ENCODE measurements around the gene PLXNA1.

PLXNA1 gene

DNA sequence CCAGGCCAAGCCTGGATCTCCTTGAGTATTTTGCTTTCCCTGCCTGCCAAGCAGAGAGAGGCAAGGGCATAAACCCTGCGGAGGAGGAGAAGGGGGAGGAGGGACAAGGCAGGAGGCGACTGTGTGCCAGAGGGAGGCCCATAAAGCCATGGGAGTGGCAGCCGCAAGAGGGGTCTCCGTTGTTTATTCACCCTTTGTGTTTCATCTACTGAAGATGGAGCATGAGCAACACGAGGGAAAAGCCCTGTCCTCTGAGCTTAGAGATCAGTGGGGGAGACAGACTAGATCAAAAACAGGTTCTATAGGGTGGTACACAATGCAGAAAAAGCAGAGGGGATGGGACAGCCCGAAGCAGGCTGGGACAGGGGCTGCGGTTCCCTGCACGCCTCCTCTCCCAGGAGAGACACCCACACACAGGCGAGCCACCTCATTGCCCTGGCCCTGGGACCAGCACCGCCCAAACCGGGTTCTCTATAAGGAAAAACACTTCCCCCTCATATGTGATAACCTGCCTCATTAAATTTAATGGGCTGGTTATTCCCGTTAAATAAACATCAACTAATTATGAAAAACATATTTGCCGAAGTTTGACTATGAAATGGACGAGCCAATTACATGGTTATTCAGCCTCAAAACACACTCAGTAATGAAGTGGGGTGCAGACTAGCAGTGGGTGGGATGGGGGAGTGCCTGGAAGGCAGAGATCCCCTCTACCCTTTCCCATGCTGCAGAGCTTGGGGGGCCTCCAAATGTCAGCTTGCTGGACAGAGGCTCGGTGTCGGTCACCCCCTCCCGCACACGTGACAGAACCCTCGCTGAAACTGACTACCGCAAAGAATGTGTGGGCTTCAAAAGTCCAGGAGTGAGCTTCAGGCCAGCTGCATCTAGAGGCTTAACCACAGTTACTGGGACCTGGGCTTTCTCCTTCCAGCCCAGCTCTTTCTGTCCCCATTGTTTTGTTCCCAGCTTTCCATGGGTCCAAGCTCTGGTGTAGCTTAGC, 14.2 kb upstream of the PLXNA1 start:
- no peak for DNase-seq

DNA sequence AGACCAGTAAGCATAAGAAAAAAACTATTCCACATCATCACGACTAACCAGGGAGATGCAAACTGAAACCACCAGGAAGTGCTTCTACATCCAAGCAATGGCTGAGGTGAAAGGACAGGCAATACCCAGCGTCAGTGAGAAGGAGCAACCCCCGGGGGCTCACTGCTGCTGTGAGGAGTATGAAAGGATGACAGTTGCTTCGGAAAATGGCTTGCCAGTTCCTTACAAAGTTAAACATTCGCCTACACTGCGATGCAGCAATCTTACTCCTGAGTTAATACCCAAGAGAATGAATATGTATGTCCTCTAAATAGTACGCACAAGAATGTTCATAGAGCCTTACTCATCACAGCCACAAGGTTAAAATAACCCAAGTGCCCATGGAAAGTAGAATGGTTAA, 13.3 kb upstream of the PLXNA1 start:
- DNase-seq: no peak

DNA sequence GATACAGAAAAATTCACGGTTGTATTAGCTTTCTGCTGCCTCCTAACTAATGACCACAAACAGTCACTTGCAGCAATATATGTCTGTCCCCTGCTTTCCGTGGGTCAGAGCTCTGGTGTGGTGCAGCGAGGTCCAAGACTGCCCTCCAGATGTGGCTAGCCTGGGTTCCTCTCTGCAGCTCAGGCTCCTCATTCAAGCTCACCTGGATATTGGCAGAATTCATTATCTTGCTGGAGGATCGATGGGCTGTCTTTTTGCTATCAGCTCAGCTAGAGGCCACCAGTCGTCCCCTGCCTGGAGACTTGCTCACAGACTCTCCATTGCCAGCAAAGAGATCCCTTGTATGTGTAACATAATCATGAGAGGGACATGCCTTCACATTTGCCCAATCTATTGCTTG, 12.8 kb upstream of the PLXNA1 start:
- no peak for DNase-seq

DNA sequence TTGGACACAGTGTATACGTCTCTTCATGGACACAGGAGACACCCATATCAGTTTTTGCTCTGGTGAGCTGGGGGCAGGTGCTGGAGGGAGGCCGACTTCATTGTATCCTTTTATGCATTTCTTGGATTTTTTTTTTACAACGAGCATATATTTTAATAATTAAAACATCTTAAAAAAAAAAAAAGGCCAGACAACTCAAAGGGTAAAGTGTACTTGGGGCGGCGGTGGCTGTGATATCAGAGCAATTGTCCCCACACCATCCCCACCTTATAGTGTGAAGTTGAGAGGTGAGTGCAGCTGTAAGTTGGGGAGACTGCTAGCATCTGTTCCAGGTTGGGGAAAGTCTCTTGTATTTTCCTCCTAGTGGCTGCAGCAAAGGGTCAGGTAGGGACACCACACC, 12.0 kb upstream of the PLXNA1 start:
- DNase-seq: no peak

DNA sequence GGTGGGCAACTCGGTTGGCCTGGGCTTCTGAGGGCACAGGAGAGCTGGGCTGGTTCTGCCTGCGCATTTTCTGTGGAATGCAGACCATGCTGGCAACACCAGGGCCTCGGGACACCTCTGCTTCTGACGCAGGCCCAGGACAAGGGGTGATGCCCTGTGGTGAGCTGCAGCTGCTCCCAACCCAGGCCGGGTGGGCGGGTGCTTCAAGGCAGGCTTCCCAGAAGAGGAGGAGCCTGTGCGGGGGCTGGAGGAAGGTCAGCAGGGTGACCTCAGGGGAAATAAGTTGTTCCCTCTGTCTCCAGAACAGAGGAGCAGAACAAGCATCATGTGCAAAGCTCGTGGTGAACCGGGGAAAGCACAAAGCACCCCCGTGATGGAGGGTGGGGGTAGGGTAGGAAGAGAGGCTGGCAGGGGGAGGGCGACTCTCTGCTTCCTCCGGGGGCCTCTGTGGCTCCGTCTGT, 11.0 kb upstream of the PLXNA1 start:
- DNase-seq: no peak

DNA sequence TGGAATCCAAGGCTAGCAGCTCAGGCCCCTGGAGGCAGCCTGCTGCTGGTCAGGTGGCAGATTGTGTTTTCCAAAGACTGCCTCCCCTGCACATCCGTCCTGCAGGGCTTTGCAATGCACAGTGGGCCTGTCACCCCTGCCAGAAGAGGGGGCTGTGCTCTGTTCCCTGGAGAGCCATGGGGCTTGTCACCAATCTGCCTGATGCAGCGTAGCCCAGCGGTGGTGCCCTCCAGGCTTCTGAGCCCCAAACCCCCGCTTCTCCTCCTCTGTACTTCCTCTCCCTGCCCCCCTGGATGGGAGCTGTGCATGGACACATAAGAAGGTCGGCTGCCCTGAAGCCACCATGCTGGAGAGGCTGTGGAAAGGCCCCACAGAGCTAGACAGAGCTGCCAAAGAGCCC, 10.0 kb upstream of the PLXNA1 start:
- no peak for DNase-seq

DNA sequence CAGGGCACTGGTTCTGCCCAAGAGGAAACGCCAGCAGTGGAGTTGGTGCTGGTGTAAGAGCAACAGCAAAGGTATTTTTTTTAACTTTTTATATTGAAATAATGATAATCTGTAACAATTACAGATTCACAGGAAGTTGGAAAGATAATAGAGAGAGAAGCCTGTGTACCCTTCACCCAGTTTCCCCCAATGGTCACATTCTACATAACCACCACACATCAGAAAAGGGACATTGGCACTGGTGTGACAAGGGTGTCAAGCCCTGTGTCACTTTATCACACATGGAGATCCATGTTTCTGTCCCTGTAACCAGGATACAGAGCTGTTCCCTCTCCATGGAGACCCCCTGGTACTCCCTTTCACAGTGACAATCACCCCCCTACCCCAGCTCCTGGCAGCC, 9.1 kb upstream of the PLXNA1 start:
- no peak for DNase-seq

DNA sequence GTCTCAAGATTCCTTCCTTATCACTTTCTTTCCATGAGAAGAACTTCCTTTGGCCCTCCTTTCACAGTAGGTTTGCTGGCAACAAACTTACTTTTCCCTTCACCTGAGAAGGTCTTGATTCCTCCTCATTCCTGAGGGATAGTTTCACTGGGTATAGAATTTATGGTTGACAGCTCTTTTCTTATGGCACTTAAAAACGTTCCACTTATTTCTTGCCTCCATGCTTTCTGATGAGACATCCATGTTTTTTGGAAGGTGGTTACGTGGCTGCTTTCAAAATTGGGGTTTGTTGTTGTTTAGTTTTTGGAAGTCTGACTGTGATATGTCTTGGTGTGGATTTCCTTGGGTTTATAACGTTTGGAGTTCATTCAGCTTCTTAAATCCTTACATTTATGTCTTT, 8.2 kb upstream of the PLXNA1 start:
- DNase-seq: no peak

DNA sequence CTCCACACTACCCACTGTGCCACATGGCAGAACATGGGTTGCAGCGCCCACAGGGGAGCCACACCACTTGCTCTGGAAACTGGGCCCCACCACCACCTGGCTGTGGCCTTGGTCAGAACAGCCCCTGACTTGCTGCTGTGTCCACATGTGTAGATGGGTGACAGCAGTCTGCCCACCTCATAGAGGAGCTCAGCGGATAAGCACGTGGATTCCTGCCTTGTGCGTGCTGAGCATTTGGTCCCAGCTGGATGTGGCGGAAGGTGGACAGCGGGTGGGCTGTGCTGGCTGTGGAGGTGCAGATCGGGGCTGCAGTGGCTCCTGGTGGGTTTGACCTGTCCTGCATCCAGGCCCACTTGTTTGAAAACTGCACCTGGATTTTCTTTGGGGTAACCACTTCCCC, 6.0 kb upstream of the PLXNA1 start:
- DNase-seq: no peak

DNA sequence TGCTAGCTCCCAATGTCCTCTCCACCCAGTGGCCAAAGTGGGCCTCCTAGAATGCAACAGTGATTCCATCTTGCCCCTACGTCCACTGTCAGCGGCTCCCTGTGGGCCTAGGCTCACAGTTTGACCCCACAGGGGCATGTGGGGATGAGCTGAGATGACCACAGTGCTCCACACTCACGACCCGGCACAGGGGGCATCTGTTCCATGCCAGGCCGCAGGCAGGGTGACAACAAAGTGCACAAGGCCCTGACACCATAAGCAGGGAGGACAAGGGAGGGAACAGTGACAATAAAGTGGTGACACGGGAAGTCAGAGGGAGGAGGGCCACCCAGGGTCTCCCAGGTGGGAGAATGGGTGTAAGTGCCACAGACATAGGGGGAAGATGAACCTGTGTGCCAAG, 5.1 kb upstream of the PLXNA1 start:
- DNase-seq: no peak

DNA sequence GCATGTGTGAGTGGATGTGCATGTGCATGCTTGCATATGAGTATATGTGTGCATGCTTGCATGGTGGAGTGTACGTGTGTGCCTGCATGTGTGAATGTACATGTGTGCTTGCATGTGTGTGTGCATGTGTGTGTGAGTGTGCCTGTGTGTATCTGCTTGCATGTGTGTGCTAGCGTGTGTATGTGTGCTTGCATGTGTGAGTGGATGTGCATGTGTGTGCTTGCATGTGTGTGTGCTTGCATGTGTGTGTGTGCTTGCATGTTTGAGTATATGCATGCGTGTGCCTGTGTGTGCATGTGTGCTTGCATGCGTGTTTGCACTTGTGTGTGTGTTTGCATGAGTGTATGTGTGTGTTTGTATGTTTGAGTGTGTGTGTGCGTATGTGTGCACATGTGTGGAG, 4.6 kb upstream of the PLXNA1 start:
- DNase-seq: no peak

DNA sequence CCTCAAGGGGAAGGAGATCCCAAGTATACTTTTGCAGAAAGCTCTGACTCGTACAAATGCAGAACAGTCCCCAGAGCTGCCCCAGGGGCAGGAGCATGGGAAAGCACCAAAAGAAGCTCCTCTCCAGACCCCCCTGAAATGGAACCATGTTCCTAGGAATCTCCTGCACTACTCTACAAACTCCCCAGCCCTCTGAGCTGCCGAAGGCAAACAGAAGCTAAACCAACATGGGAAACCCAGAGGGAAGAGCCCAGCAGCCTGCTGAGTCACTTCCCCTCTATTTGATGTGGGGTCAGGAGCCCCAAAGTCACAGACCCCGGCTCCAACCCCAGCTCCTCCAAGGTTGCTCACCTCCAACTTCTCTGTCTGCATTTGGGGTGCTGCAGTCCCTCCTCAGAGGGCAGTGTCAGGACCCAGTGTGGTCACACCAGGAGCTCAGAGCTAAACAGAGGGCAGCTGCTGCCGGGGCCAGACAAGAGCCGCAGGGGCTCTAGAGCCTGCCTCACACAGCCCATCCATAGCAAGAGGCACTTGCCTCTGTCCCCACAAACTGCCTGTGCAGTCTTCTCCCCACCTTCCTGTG, 3.8 kb upstream of the PLXNA1 start:
- no peak for DNase-seq

DNA sequence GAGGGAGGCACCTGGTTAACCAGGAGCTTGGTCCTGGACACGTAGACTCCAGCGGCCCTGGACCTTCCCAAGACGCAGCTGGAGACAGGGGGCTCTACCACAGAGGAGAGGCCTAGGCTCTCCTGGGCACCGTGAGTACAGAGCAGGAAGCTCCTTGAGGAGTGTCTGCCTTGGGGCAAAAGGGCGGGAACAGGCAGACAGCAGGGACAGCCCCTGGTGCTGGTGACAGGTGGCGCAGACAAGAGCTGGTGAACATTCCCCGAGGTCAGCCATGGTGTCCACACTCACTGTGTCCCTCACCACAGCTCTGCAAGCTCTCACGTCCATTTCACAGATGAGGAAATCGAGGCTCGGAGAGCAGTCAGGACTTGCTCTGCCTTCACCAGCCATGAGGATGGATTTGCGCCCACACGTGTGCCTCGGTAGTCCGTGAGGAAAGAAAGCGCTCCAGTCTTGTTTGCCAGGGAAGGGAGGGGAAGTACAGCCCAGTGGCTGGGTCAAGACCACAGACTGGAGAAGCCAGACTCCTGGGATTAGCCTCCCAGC, 2.6 kb upstream of the PLXNA1 start:
- no peak for DNase-seq

DNA sequence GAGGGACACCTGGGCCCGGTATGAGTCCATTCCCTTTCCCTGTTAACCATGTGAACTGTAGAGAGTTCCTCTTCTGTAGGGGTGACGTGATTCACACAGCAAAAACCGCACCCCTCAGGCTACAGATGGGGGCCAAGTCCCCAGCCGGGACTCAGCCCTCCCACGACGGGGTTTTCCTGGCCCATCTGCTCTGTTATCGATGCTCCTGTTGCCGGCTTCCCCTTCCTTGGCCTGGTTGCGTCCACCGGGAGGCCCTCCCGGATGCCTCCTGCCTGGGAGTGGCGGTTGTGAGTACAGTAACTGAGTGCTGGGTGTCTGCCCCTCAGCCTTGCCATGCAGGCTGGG, 817 bp upstream of the PLXNA1 start:
- peak; percentile 41 for DNase-seq

DNA sequence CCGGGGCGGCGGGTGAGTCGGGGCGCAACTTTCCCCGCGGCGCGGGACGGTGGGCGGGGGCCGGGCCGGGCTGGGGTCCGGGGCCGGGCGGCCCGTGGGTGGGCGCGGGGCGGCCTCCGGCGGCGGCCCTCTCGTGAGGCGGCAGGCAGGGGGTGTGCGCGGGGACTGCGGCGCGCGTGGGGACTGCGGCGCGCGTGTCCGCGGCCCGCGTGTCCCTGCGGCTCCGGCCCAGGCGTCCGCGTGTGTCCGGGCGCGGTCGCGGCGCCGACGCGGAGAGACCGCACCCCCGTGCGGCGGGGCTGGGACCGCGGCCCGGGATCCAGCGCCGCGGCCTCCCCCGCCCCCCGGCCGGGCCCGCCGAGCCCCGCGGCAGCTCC, 349 bp downstream of the PLXNA1 start:
- no peak for DNase-seq

DNA sequence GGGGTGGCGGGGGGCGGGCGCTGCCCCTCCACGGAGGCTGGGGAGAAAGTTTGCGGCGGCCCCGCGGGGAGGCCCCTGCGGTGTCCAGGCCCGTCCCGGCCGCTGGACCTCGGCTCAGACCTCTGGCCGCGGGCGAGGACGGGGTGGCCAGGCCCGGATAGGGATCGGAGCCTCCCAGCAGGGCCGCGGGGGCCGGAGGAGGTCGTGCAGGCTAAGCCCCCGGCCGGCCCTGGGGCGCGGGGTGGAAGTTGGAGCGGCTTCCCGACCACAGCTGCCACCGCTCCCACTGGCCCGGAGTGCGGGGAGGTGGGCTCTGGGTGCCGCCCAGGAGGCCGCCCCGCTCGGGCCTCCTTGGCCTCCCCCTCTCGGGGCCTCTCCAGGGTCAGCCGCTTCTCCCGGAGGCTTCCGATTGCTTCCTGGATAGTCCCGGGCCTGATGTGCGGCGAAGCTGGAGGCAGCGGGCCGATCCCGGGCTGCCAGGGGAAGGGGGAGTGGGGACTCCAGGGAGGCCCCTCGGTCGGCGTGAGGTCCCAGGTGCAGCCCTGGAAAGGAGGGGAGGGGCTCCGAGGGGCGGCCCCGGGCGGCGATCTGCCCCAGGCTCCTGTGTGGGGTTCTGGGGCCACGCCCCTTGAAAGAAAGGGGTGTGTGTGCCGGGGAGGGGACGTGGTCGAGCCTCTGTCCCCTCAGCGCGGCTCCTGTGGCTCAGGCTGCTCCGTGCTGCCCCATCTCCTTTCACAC, 907 bp downstream of the PLXNA1 start:
- DNase-seq: peak; percentile 28

DNA sequence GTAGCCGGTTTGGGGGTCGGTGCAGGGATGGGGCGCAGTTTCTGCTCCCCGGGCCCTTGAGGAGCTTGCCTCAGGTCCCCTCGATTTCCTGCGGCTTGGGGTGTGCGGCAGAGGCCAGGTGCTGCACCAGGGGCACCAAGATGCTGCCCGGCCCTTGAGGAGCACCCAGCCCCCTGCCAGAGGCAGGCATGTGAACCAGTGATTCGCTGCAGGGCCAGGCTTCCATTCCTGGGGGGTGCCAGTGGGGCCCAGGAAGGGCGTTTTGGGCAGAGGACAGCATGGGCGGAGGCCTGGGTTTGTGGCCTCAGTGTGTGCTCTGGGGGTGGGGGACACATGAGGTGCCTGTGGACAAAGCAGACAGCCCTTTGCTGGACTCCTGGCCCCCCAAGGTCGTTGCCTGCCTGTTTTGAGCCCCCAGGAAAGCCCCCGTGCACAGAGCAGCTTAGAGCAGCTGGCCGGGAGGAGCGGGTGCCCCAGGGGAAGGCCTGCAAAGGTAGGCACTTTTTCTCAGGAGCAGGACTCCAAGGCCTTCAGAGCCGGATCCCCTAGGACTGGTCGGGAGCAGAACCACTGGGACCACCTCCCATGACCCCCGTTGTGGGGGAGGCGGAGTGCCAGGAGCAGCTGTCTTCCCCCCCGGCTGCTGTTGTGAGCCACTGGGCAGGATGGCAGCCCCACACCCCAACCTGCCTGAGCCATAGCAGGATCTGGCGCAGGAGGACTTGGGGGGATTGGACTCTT, 1.6 kb downstream of the PLXNA1 start:
- no peak for DNase-seq

DNA sequence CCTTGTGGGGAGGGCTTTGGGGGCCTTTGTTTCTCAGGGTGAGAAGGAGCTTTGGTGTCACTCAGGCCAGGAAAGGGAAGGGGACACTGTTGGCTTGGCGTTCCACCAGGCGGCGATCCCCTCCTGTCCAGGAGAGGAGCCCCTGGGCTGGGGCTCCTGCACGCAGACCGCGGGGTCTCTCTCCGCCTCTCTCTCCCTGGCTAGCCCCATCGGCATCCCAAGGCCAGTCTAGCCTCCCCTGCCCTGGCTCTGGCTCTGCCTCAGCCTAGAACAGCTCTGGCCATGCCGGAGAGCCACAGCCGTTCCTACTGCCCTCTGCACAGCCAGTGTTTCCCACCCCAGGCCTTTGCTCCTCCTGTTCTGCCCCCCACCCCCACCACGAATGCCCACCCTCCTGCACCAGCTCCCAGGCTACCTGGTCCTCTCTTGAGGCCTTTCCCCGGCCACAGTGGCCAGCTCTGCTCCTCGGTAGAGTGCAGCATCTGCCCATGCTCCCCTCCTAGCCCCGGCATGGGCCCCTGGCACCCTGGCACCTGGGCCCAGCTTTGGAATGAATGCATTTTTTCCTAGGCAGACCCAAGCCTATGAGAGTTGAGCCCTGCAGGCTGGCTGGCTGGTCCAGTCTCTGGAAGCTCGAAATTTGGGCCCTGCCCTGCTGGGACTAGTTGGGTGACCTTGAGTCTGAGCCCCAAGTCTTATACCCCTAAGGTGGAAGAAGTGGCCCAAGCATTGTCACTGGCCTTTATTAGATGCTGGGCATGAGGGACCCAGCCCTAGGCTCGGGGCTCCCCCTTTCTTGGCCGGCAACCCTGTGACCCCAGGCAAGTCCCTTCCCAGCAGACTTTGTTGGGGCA, 2.4 kb downstream of the PLXNA1 start:
- DNase-seq: no peak

DNA sequence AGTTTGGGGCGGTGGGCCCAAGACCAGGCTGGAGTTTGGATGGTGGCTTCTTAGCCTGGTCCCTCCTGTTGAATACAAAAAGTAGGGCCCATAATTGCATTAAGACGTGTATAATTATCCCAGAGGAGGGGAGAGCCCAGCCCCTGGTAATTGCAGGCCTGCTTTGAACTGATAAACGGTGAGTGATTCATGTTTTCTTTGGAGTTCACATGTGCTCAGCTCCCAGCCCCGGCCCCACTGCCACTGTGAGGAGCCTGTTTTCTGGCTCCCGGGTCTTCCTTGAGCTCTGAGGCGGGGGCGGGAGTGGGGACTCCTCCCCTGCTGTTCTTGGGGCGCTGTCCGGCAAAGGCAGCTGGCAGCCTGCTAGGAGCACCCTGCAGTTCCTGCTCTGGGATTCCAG, 3.1 kb downstream of the PLXNA1 start:
- peak; percentile 81 for DNase-seq

DNA sequence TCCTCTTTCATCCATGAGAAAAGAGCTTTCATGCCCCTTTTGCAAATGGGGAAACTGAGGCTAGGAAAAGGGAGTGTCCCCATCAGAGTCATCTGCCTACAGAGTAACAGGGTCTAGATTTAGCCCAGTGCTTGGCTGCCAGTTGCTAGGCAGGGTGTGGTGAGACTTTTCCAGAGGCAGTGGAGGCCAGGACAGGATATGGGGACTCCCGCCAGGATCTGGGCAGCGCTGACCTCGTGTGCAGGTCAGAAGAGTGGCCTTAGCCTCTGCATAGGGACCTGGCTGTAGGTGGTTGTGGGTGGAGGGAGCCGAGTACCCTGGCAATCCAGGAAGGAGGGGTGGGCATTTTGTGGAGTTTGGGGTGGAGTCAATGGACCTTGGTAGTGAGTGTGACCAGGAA, 4.2 kb downstream of the PLXNA1 start:
- no peak for DNase-seq

DNA sequence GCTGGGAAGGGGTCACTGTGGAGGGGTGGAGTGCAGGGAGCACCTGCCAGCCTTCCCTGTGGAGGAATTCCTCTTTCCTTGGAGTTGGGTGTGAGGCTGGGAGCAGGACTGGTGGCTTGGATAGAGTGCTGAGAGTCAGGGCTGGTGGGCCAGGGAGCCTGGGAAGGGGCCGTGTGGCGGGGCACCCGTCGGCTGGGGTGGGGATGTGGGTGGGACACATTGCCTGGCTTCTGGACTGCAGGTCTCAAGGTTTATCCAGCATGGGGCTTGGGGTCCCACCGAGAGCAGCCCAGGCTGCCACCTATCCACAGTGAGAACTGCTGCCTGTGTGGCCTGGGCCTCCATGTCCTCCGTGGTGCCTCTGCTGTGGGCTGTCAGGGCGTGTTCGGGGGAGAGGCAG, 4.7 kb downstream of the PLXNA1 start:
- DNase-seq: no peak

DNA sequence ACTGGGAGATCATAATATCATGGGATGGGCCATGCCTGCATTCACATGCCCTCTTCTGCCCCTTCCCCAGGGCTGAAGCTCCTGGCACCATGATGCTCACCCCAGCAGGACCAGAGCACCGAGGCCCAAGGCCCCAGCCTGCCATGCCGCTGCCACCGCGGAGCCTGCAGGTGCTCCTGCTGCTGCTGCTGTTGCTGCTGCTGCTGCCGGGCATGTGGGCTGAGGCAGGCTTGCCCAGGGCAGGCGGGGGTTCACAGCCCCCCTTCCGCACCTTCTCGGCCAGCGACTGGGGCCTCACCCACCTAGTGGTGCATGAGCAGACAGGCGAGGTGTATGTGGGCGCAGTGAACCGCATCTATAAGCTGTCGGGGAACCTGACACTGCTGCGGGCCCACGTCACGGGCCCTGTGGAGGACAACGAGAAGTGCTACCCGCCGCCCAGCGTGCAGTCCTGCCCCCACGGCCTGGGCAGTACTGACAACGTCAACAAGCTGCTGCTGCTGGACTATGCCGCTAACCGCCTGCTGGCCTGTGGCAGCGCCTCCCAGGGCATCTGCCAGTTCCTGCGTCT, 5.6 kb downstream of the PLXNA1 start:
- DNase-seq: no peak

Measured in hematopoietic multipotent progenitor cell treated with erythropoietin and hydrocortisone succinate and interleukin-3 and kit ligand, for 4 days (in vitro differentiated cells).